ENCODE data around the gene NDFIP1. TPM values are rescaled to one million over a fixed set of nuclear protein-coding genes. Genes with fewer than 3 reads are reported as not detected.

NDFIP1 gene
- total and polyA plus RNA-seq, 2 of the 4 experiments (the other 2 are of a cell fraction) = 7.7 to 15.4 TPM

- Histone ChIP-seq H3K4me2 (ENCODE audit: low read depth, low read length) (no peak overlapping the region), H4K5ac (ENCODE audit: low read depth, low read length) (no peak overlapping the region), H3K36me3 (ENCODE audit: control insufficient read depth, insufficient read depth, low read length) (no peaks in the 10 kb centered on the region), H2BK15ac (ENCODE audit: low read depth, low read length) (no peak overlapping the region), H2AK9ac (replicated peaks; ENCODE audit: low read depth, low read length, poor library complexity) (no peak overlapping the region), H3K9me1 (ENCODE audit: insufficient read depth, low read length) (no peaks in the 10 kb centered on the region), H2BK120ac (ENCODE audit: low read depth, low read length) (no peak overlapping the region), H2BK5ac (ENCODE audit: low read depth, low read length, poor library complexity, severe bottlenecking) (no peak overlapping the region), H3K27me3 (ENCODE audit: control insufficient read depth, insufficient read depth, low read length) (no peaks in the 10 kb centered on the region), H3K4ac (ENCODE audit: low read depth, low read length) (no peak overlapping the region), H3K56ac (ENCODE audit: extremely low read depth, insufficient read depth, low read length) (no peak overlapping the region), H3K14ac (replicated peaks; ENCODE audit: low read depth, low read length) (no peak overlapping the region), H4K91ac (ENCODE audit: insufficient read depth, low read depth, low read length) (no peak overlapping the region), H3K4me3 (ENCODE audit: insufficient read depth, low read depth, low read length) (no peak overlapping the region), H4K20me1 (ENCODE audit: insufficient read depth, low read length) (no peaks in the 10 kb centered on the region), H2BK20ac (ENCODE audit: low read depth, low read length) (no peak overlapping the region), H3K23ac (ENCODE audit: low read depth, low read length) (no peak overlapping the region), H3K4me1 (ENCODE audit: control insufficient read depth, insufficient read depth, low read length) (no peaks in the 10 kb centered on the region), H3K27ac (ENCODE audit: insufficient read depth, low read length) (no peak overlapping the region), H3K79me1 (ENCODE audit: low read depth in 1 of 2, low read length in 2 of 2) (no peaks in the 10 kb centered on the region), H3K9me3 (ENCODE audit: control insufficient read depth, insufficient read depth, low read length) (no peaks in the 10 kb centered on the region), H4K8ac (ENCODE audit: low read depth in 2 of 2, low read length in 2 of 2) (no peak overlapping the region), H3K9ac (ENCODE audit: low read depth, low read length) (no peak overlapping the region), H2AK5ac (ENCODE audit: low read depth, low read length) (no peak overlapping the region), H3K18ac (ENCODE audit: low read depth, low read length) (no peak overlapping the region), H2AFZ (replicated peaks; ENCODE audit: low read length, poor library complexity) (no peak overlapping the region)
- in situ Hi-C loops (cut with MboI; ENCODE audit: low sequenced_read_pairs) (no loop called here), dilution Hi-C loops (cut with HindIII; ENCODE audit: low sequenced_read_pairs, unreplicated experiment) (no loop called here), intact Hi-C loops (cut with micrococcal nuclease) (no loop called here)
- no peak for DNase-seq
- TF ChIP-seq ELK1 (IDR thresholded peaks at IDR 0.05; ENCODE audit: borderline replicate concordance, low read depth, low read length) = no peak
- no peak for TF ChIP-seq CHD1 (IDR thresholded peaks at IDR 0.05; ENCODE audit: low read depth, low read length)
- no peak for TF ChIP-seq RAD21 (IDR thresholded peaks at IDR 0.05; ENCODE audit: low read length)
- no peak for TF ChIP-seq RFX5 (IDR thresholded peaks at IDR 0.05; ENCODE audit: low read depth, low read length)
- TF ChIP-seq RCOR1 (IDR thresholded peaks at IDR 0.05; ENCODE audit: insufficient replicate concordance, low read length) = no peak
- no peak for TF ChIP-seq USF2 (IDR thresholded peaks at IDR 0.05; ENCODE audit: low read depth, low read length)
- TF ChIP-seq POLR2A (IDR thresholded peaks at IDR 0.05; ENCODE audit: low read depth, low read length) = no peak
- no peak for TF ChIP-seq MAZ (IDR thresholded peaks at IDR 0.05; ENCODE audit: borderline replicate concordance, low read depth, low read length)
- TF ChIP-seq FOS (IDR thresholded peaks at IDR 0.05; ENCODE audit: low read depth, low read length) = no peak
- no peak for TF ChIP-seq NFE2L2 (IDR thresholded peaks at IDR 0.05; ENCODE audit: low read depth, low read length)
- TF ChIP-seq CEBPB (IDR thresholded peaks at IDR 0.05; ENCODE audit: low read depth, low read length) = no peak
- no peak for TF ChIP-seq MAFK (IDR thresholded peaks at IDR 0.05; ENCODE audit: low read depth, low read length)
- TF ChIP-seq MXI1 (IDR thresholded peaks at IDR 0.05; ENCODE audit: borderline replicate concordance, low read depth, low read length) = no peak
- TF ChIP-seq BHLHE40 (IDR thresholded peaks at IDR 0.05; ENCODE audit: low read depth, low read length) = no peak
- ATAC-seq (ENCODE audit: low read depth) = no peak
- POLR2A ChIA-PET (ENCODE audit: unreplicated experiment) = no interaction called here
- CTCF ChIA-PET = no interaction called here
- no TSS peak for BruUV-seq (replicated peaks)
- no CpG with 5 or more reads among the region's 5 CpGs for WGBS, 2 experiments (ENCODE audit: extremely low coverage in 2 of 2, insufficient read length in 1 of 2)
These were observed 55.7 kb downstream of the NDFIP1 start for GRCh38 chr5:142164315-142164714.
